Stimulated activated CD8-positive, alpha-beta memory T cell treated with anti-CD3 and anti-CD28 coated beads, Interleukin-4, amount 100 ng/mL, for 4 hours (primary cell): ENCODE data around the gene UNC45B.
"Not testable (repeated sequence)": the region's sequence is repeated elsewhere in the genome, so short reads cannot be mapped to it uniquely, and the experiment has no call there.

Experiments
- DNase-seq, 2 donors: peaks; one replicate each; pipeline ENCODE4 v3.0.0-alpha.2; 2020; ENCODE audit warnings: low read depth in 2 of 2, low spot score in 1 of 2

The UNC45B gene

GRCh38 chr17:35170968-35171771 is 23.6 kb downstream of the UNC45B start:
- no peak for DNase-seq

- no peak for DNase-seq
Measured at GRCh38 chr17:35171834-35172233, 24.2 kb downstream of the UNC45B start.

- DNase-seq: not testable (repeated sequence)
Measured at GRCh38 chr17:35172321-35172720, 24.7 kb downstream of the UNC45B start.

- no peak for DNase-seq
Measured at GRCh38 chr17:35174835-35175334, 27.3 kb downstream of the UNC45B start.

- DNase-seq: no peak
Measured at GRCh38 chr17:35175638-35176415, 28.2 kb downstream of the UNC45B start.

GRCh38 chr17:35176897-35177296 is 29.3 kb downstream of the UNC45B start:
- DNase-seq: no peak

- DNase-seq: not testable (repeated sequence)
Measured at GRCh38 chr17:35179379-35179778, 31.8 kb downstream of the UNC45B start.

- DNase-seq: no peak
Measured at GRCh38 chr17:35183332-35183731, 35.7 kb downstream of the UNC45B start.

- DNase-seq: no peak
Measured at GRCh38 chr17:35184274-35184673, 36.7 kb downstream of the UNC45B start.

- no peak for DNase-seq
Measured at GRCh38 chr17:35185849-35186248, 38.2 kb downstream of the UNC45B start.

- no peak for DNase-seq
Measured at GRCh38 chr17:35187481-35187880, 39.9 kb downstream of the UNC45B start.

- DNase-seq: no peak
Measured at GRCh38 chr17:35188111-35188510, 40.5 kb downstream of the UNC45B start.

GRCh38 chr17:35189291-35189690 is 41.7 kb downstream of the UNC45B start:
- DNase-seq: no peak

GRCh38 chr17:35191001-35191695 is 43.5 kb downstream of the UNC45B start:
- DNase-seq: no peak

GRCh38 chr17:35192708-35193107 is 45.1 kb downstream of the UNC45B start:
- DNase-seq: no peak

- not testable (repeated sequence) for DNase-seq
Measured at GRCh38 chr17:35194001-35194400, 46.4 kb downstream of the UNC45B start, which contains the start of gene SLC35G3. Gene SLC35G3 (minus strand): TSS chr17:35194393. CDS start chr17:35194307, 86 bp downstream.

GRCh38 chr17:35195062-35195461 is 47.4 kb downstream of the UNC45B start:
- DNase-seq: not testable (repeated sequence)

GRCh38 chr17:35202582-35202981 is 55.0 kb downstream of the UNC45B start:
- not testable (repeated sequence) for DNase-seq

- DNase-seq: no peak
Measured at GRCh38 chr17:35210741-35211140, 63.1 kb downstream of the UNC45B start.

GRCh38 chr17:35212668-35213067 is 65.1 kb downstream of the UNC45B start:
- DNase-seq: no peak

GRCh38 chr17:35213412-35213940 is 65.9 kb downstream of the UNC45B start:
- DNase-seq: no peak
